Stomach (tissue), 19 donors: Measurements from ENCODE around the gene UPK1A. TPM values are rescaled to one million over a fixed set of nuclear protein-coding genes. Genes with fewer than 3 reads are reported as not detected.

Experiments used
- DNase-seq, 2 donors: peaks; one replicate each; pipeline versions ENCODE4 v3.0.0 to v3.0.0-alpha.2; 2013 to 2019
- H3K27ac ChIP-seq, 5 donors: fragments of 200-600 bp in 4 of 5; sonication (generic) in 4 of 5; one replicate each; pipeline ENCODE4 v1.5.1; 2013 to 2019; ENCODE audit warnings: mild to moderate bottlenecking in 1 of 5, moderate library complexity in 1 of 5
- H3K27me3 ChIP-seq, 3 donors: fragments of 200-600 bp; sonication (generic); one replicate each; pipeline ENCODE4 v1.5.1; 2017 to 2019; ENCODE audit warnings: mixed run types in 1 of 3
- H3K36me3 ChIP-seq, 4 donors: fragments of 200-600 bp; sonication (generic); 1 replicate in 3 of 4; 2 replicates in 1 of 4; pipeline ENCODE4 v1.5.1; 2016 to 2019
- H3K4me1 ChIP-seq, 4 donors: fragments of 200-600 bp; sonication (generic); one replicate each; pipeline ENCODE4 v1.5.1; 2016 to 2019
- H3K4me3 ChIP-seq, 4 donors: fragments of 200-600 bp; sonication (generic) in 3 of 4; one replicate each; pipeline ENCODE4 v1.5.1; 2016 to 2019; ENCODE audit warnings: mild to moderate bottlenecking in 1 of 4
- H3K9me3 ChIP-seq, 4 donors: fragments of 200-600 bp; sonication (generic); one replicate each; pipeline ENCODE4 v1.5.1; 2016 to 2019
- EP300 ChIP-seq: sonication (generic); formaldehyde crosslinking; IDR thresholded peaks from one replicate; pipeline ENCODE4 v1.6.1; 2017; ENCODE audit warnings: antibody characterized with exemption
- POLR2A ChIP-seq, 4 donors: fragments of 450-650 bp; IDR thresholded peaks; one replicate each; pipeline ENCODE4 v1.6.1; 2016; ENCODE audit warnings: antibody characterized with exemption in 4 of 4, control low read depth in 2 of 4, mild to moderate bottlenecking in 1 of 4, moderate library complexity in 1 of 4
- POLR2AphosphoS5 ChIP-seq, 3 donors: sonication (generic); formaldehyde crosslinking; IDR thresholded peaks; one replicate each; pipeline ENCODE4 v1.6.1; 2016; ENCODE audit warnings: antibody characterized with exemption in 3 of 3
- WGBS, 5 donors: extraction: QIAGEN DNeasy Blood & Tissue Kit in 3 of 5; methylation state at CpG; one replicate each; pipeline versions ENCODE4 v1.1.5 to v1.1.7; 2013 to 2018; 5-methylcytosine and 5-hydroxymethylcytosine counted together
- intact Hi-C: fragments of 100-400 bp; cut with DNase I; formaldehyde crosslinking; loops from one replicate; pipeline ENCODE4 v1.15.1; 2023; ENCODE audit warnings: low total_unique reads
- long read RNA-seq, 10 donors: transcript quantifications; one replicate each; lab custom pipeline, GENCODE V29; 2026
- polyA plus RNA-seq, 3 donors: library from polyadenylated mRNA; stranded (reverse); fragments of 200-250 nt; gene quantifications; one replicate each; pipeline ENCODE4 v1.2.3, GENCODE V29; 2013
- total RNA-seq, 5 donors: library from RNA; depleted of rRNA; stranded (reverse); fragments of >200 nt; gene quantifications; one replicate each; pipeline versions ENCODE4 v1.1.0 to v1.2.3, GENCODE V29; 2014 to 2016
- TF ChIP-seq, protein P1 (sequence below), 7 experiments: fragments of 450-650 bp in 4 of 7; fragments of 200-600 bp in 3 of 7; sonication (generic) in 3 of 7; IDR thresholded peaks; one replicate each; pipeline ENCODE4 v1.5.1; 2016 to 2019; ENCODE audit warnings: antibody characterized with exemption in 7 of 7, control low read depth in 2 of 7, mild to moderate bottlenecking in 1 of 7
- donor health status: healthy with polysubstance abuse.
- donor health status: Bipolar disorder and iron deficiency.
- donor health status: healthy.

Gene UPK1A
- total RNA-seq (not detected), polyA plus RNA-seq (under 1 TPM in 1 of 3 donors, not detected in 2; 0.08 TPM)
- long read RNA-seq, donor 1, result 0 reads
- long read RNA-seq, donor 2, result 0 reads
- long read RNA-seq, donor 3, result 0 reads
- long read RNA-seq, donor 4, result 0 reads
- long read RNA-seq, donor 5, result 0 reads
- long read RNA-seq, donor 6, result 0 reads
- long read RNA-seq, donor 7, result 0 reads
- long read RNA-seq, donor 8, result 0 reads
- long read RNA-seq, donor 9, result 0 reads
- long read RNA-seq, donor 10, result 0 reads

DNA sequence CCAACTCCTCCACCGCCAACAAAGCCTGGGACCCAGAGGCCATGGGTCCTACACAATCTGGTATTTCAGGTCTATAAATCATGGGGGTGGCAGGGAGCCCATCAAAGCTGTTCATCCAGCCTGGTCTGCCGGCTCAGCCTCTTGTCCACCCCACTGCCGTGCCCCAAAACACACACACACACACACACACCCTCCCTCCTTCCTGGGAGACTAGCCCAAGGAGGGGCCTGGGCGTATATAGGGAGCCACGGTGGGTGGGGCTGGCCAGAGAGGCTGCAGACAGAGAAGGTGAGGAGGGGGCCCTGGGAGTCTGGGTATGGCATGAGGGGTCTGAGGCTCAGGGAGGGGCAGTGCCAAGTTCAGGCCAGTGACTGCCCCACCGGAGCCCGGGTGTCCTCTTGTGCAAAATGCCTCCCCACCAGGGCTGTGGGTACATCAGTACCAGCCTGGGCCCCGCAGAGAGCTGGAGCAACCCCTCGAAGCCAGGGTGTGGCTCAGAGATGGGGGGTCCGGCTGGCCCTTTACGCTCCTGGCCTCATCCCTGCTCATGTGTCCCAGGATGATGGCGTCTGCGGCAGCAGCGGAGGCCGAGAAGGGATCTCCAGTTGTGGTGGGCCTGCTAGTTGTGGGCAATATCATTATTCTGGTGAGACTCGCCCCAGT lies at the start of gene UPK1A:
UPK1A (plus strand) TSS at position 267 of the 663 bp plus-strand sequence; CDS start at position 563, 296 bp downstream.
- Histone ChIP-seq H3K9me3 (no peaks in the 10 kb centered on the region), H3K27ac (no peak within 1 kb of the TSS), H3K4me1 (no peaks in the 10 kb centered on the region), H3K4me3 (no peak within 1 kb of the TSS), H3K36me3 (peaks cover 13 to 49% (median 40%) of the 10 kb centered on the region in 4 donors), H3K27me3 (peaks cover 0 to 14% (median 0%) of the 10 kb centered on the region in 3 donors)
- intact Hi-C loops, result no loop called here
- no peak for TF ChIP-seq POLR2A (IDR thresholded peaks at IDR 0.05)
- TF ChIP-seq EP300, result no peak
- TF ChIP-seq POLR2AphosphoS5 (IDR thresholded peaks at IDR 0.05), result no peak
- TF ChIP-seq, protein P1, sequence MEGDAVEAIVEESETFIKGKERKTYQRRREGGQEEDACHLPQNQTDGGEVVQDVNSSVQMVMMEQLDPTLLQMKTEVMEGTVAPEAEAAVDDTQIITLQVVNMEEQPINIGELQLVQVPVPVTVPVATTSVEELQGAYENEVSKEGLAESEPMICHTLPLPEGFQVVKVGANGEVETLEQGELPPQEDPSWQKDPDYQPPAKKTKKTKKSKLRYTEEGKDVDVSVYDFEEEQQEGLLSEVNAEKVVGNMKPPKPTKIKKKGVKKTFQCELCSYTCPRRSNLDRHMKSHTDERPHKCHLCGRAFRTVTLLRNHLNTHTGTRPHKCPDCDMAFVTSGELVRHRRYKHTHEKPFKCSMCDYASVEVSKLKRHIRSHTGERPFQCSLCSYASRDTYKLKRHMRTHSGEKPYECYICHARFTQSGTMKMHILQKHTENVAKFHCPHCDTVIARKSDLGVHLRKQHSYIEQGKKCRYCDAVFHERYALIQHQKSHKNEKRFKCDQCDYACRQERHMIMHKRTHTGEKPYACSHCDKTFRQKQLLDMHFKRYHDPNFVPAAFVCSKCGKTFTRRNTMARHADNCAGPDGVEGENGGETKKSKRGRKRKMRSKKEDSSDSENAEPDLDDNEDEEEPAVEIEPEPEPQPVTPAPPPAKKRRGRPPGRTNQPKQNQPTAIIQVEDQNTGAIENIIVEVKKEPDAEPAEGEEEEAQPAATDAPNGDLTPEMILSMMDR (IDR thresholded peaks at IDR 0.05), result no peak
- DNase-seq, result peak in 1 of 2 donors; percentile 47
- 39 to 63% (median 61%) methylated on average over 7 to 16 of the region's 16 CpGs for WGBS, 5 donors

DNA sequence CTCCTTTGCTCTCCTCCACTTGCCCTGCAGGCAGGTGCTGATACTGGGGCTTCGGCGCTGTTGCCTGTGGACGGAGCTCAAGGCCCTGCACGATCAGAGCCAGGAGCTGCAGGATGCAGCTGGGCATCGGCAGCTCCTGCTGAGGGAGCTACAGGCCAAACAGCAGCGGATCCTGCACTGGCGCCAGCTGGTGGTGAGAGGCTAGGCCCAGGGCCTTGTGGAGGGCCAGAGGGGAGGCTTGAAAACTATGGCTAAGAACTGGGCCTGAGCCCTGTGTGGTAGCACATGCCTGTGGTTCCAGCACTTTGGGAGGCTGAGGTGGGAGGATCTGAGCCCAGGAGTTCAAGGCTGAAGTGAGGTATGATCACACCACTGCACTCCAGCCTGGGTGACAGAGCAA lies 47.5 kb upstream of the UPK1A start:
- 70 to 81% (median 79%) methylated on average over 4 to 7 of the region's 7 CpGs for WGBS, 5 donors
- Histone ChIP-seq H3K36me3 (peaks cover 3 to 72% (median 60%) of the 10 kb centered on the region in 4 donors), H3K27ac (no peak overlapping the region), H3K4me1 (no peaks in the 10 kb centered on the region), H3K4me3 (no peak overlapping the region), H3K27me3 (no peaks in the 10 kb centered on the region), H3K9me3 (no peaks in the 10 kb centered on the region)
- no peak for TF ChIP-seq POLR2AphosphoS5 (IDR thresholded peaks at IDR 0.05)
- no peak for TF ChIP-seq POLR2A (IDR thresholded peaks at IDR 0.05)
- TF ChIP-seq, protein P1 (IDR thresholded peaks at IDR 0.05), result no peak
- TF ChIP-seq EP300, result no peak
- DNase-seq, result no peak
- intact Hi-C loops, result no loop called here

DNA sequence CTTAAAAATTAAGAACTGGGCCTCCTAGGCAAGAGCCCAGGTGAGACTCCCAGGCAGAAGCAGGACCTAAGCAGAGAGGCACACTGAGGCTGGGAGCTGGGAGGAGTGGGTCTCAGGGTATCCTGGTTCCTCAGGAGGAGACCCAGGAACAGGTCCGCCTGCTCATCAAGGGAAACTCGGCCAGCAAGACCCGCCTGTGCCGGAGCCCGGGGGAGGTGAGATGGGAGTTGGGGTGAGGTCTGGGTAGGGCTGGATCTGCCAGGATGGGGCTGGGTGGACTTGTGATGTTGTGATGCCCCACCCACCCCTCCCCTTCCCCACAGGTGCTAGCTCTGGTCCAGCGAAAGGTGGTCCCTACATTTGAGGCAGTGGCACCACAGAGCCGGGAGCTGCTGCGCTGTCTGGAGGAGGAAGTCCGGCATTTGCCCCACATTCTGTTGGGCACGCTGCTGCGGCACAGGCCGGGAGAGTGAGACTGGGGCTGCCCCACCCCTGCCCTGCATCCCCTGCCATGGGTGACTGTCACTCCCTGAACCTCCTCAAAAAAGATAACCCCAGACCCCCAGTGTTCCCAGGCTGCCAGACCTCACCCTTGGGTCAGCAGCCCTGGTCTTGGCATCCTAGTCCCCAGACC lies 46.9 kb upstream of the UPK1A start:
- no peaks in the 10 kb centered on the region for H3K4me1 ChIP-seq
- no peak overlapping the region for H3K27ac ChIP-seq
- 96 to 98% (median 97%) methylated on average over 8 to 12 of the region's 12 CpGs for WGBS, 5 donors
- H3K36me3 ChIP-seq, result peaks cover 3 to 72% (median 60%) of the 10 kb centered on the region in 4 donors
- no peak for DNase-seq
- intact Hi-C loops, result no loop called here
- H3K27me3 ChIP-seq, result no peaks in the 10 kb centered on the region
- TF ChIP-seq, protein P1 (IDR thresholded peaks at IDR 0.05), result no peak
- TF ChIP-seq POLR2A (IDR thresholded peaks at IDR 0.05) (no peak), EP300 (no peak), POLR2AphosphoS5 (IDR thresholded peaks at IDR 0.05) (no peak)
- H3K4me3 ChIP-seq, result no peak overlapping the region
- H3K9me3 ChIP-seq, result no peaks in the 10 kb centered on the region

DNA sequence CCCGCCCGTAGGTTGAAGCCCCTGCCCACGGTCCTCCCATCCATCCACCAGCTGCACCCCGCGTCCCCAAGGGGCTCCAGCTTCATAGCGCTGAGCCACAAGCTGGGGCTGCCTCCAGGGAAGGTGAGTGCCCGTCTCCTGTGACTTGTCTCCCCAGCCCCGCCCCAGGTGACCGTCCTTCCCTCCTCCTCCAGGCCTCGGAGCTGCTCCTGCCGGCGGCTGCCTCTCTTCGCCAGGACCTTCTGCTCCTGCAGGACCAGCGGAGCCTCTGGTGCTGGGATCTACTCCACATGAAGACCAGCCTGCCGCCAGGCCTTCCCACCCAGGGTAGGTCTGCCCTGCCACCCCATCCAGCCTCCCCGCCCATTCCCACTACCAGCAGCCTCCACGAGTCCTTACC lies 46.3 kb upstream of the UPK1A start:
- no peak for TF ChIP-seq EP300
- no peak for TF ChIP-seq POLR2AphosphoS5 (IDR thresholded peaks at IDR 0.05)
- no peak for TF ChIP-seq POLR2A (IDR thresholded peaks at IDR 0.05)
- TF ChIP-seq, protein P1 (IDR thresholded peaks at IDR 0.05), result no peak
- intact Hi-C loops, result no loop called here
- WGBS, 5 donors, result 87 to 93% (median 91%) methylated on average over 3 to 17 of the region's 17 CpGs
- Histone ChIP-seq H3K36me3 (peaks cover 3 to 68% (median 58%) of the 10 kb centered on the region in 4 donors), H3K4me1 (no peaks in the 10 kb centered on the region), H3K27me3 (no peaks in the 10 kb centered on the region), H3K9me3 (no peaks in the 10 kb centered on the region), H3K4me3 (no peak overlapping the region), H3K27ac (no peak overlapping the region)
- no peak for DNase-seq
